HepG2 (cell line): ENCODE data around the gene ASB11. TPM values are rescaled to one million over a fixed set of nuclear protein-coding genes. Genes with fewer than 3 reads are reported as not detected.

ENCODE experiments used
- ATAC-seq: fragments of 200-7000 bp; cut with Tn5 transposase; 3 replicates; pipeline ENCODE4 v1.9.1; 2020; ENCODE audit warnings: mild to moderate bottlenecking, moderate library complexity
- BruUV-seq: library from RNA; stranded (reverse); fragments of 400-500 nt; replicated peaks from 2 replicates; lab custom pipeline; 2021; lab: Mats Ljungman, UMichigan
- CTCF ChIA-PET: fragments of 300-600 bp; formaldehyde crosslinking; extraction: SDS; loops from one replicate; lab custom pipeline; 2021; ENCODE audit warnings: low total read pairs, inconsistent platforms, low intra/inter-chr PET ratio; lab: Yijun Ruan, JAX
- POLR2A ChIA-PET: fragments of 350-600 bp; sonication (Branson Sonifier 250); formaldehyde crosslinking; loops from one replicate; lab custom pipeline; 2020; ENCODE audit warnings: antibody characterized with exemption, inconsistent platforms; lab: Yijun Ruan, JAX
- DNase-seq: peaks from one replicate; pipeline ENCODE4 v3.0.0-alpha.2; 2015; ENCODE audit warnings: low spot score
- FAIRE-seq: peaks from 3 replicates; lab custom pipeline; 2011; peaks lifted over from hg19 to GRCh38; lab: Jason Lieb, UNC
- H2AFZ ChIP-seq: one replicate; pipeline ENCODE4 v1.6.1; 2011; ENCODE audit warnings: low read length, inconsistent platforms
- H3K27ac ChIP-seq: fragments of 300-600 bp; 3 replicates; pipeline ENCODE4 v1.8.0; 2011; ENCODE audit warnings: mixed run types, mild to moderate bottlenecking, mixed read lengths, low read length, inconsistent platforms; ENCODE audit not compliant: insufficient read depth; ENCODE audit errors: extremely low read length
- H3K27me3 ChIP-seq, 2 experiments: fragments of 200-600 bp in 1 of 2; 2 replicates in 1 of 2; 3 replicates in 1 of 2; pipeline versions ENCODE4 v1.6.0 to v1.8.0; 2011; ENCODE audit warnings: low read length in 2 of 2, mild to moderate bottlenecking in 2 of 2, moderate library complexity in 2 of 2, inconsistent platforms in 1 of 2; ENCODE audit not compliant: insufficient read depth in 2 of 2, control insufficient read depth in 1 of 2
- H3K36me3 ChIP-seq, 2 experiments: fragments of 200-600 bp in 1 of 2; replicated peaks in 1 of 2; 2 replicates in 1 of 2; 3 replicates in 1 of 2; pipeline versions ENCODE4 v1.5.1 to v1.8.0; 2011; ENCODE audit warnings: low read length in 2 of 2, inconsistent platforms in 1 of 2; ENCODE audit not compliant: insufficient read depth in 2 of 2, control insufficient read depth in 1 of 2
- H3K4me1 ChIP-seq: 2 replicates; pipeline ENCODE4 v1.5.1; 2012; ENCODE audit warnings: low read length, inconsistent platforms; ENCODE audit not compliant: insufficient read depth
- H3K4me2 ChIP-seq: 2 replicates; pipeline ENCODE4 v1.6.0; 2011; ENCODE audit warnings: low read depth, low read length, inconsistent platforms
- H3K4me3 ChIP-seq, 3 experiments: fragments of 200-600 bp in 1 of 3; sonication (generic), shearing (Covaris generic) in 1 of 3; replicated peaks in 1 of 3; 2 replicates each; pipeline ENCODE4 v1.5.1; 2011 to 2016; ENCODE audit warnings: low read length in 3 of 3, inconsistent platforms in 2 of 3, low read depth in 2 of 3, mild to moderate bottlenecking in 2 of 3, control low read depth in 1 of 3, mixed read lengths in 1 of 3; ENCODE audit not compliant: insufficient read depth in 1 of 3
- H3K79me2 ChIP-seq: one replicate; pipeline ENCODE4 v1.6.1; 2011; ENCODE audit warnings: low read length, inconsistent platforms; ENCODE audit not compliant: insufficient read depth
- H3K9ac ChIP-seq: 2 replicates; pipeline ENCODE4 v1.6.0; 2011; ENCODE audit warnings: mild to moderate bottlenecking, low read depth, low read length, inconsistent platforms; ENCODE audit not compliant: insufficient read depth
- H3K9me3 ChIP-seq: 2 replicates; pipeline ENCODE4 v1.5.1; 2012; ENCODE audit warnings: mild to moderate bottlenecking, low read length
- H4K20me1 ChIP-seq: 2 replicates; pipeline ENCODE4 v1.6.0; 2011; ENCODE audit warnings: inconsistent platforms, mild to moderate bottlenecking, low read length, moderate library complexity; ENCODE audit not compliant: insufficient read depth
- ATM ChIP-seq: fragments of 450-650 bp; IDR thresholded peaks from 2 replicates; pipeline ENCODE4 v1.7.1; 2017; ENCODE audit warnings: mild to moderate bottlenecking, borderline replicate concordance
- CEBPZ ChIP-seq: IDR thresholded peaks from 2 replicates; pipeline ENCODE4 v1.6.1; 2012; ENCODE audit warnings: low read length, improper control_type of control experiment
- EP300 ChIP-seq, 3 experiments: sonication (generic) in 1 of 3; formaldehyde crosslinking in 1 of 3; IDR thresholded peaks; 2 replicates each; pipeline versions ENCODE4 v1.5.1 to v1.6.1; 2011 to 2020; ENCODE audit warnings: low read depth in 2 of 3, low read length in 2 of 3, borderline replicate concordance in 1 of 3, improper control_type of control experiment in 1 of 3, mild to moderate bottlenecking in 1 of 3, missing genetic modification reagents in 1 of 3, moderate library complexity in 1 of 3
- HNF1A ChIP-seq, 2 experiments: sonication (generic) in 1 of 2; formaldehyde crosslinking in 1 of 2; IDR thresholded peaks; 2 replicates each; pipeline versions ENCODE4 v1.4.0 to v1.6.1; 2016 to 2020; ENCODE audit warnings: borderline replicate concordance in 1 of 2, low read depth in 1 of 2, mild to moderate bottlenecking in 1 of 2, missing genetic modification reagents in 1 of 2
- STAG1 ChIP-seq: sonication (generic); formaldehyde crosslinking; IDR thresholded peaks from 2 replicates; pipeline ENCODE4 v1.4.0; 2020; ENCODE audit warnings: missing genetic modification reagents
- ZBTB38 ChIP-seq: sonication (generic); formaldehyde crosslinking; IDR thresholded peaks from 2 replicates; pipeline ENCODE4 v1.5.1; 2020; ENCODE audit warnings: mild to moderate bottlenecking, missing genetic modification reagents
- ZNF761 ChIP-seq: sonication (generic); formaldehyde crosslinking; conservative IDR thresholded peaks from 2 replicates; pipeline ENCODE4 v1.4.0; 2020; ENCODE audit warnings: mild to moderate bottlenecking, missing genetic modification reagents
- WGBS: methylation state at CpG from one replicate; pipeline ENCODE4 v1.1.6; 2017; ENCODE audit warnings: low lambda C conversion rate; 5-methylcytosine and 5-hydroxymethylcytosine counted together
- in situ Hi-C: cut with HindIII; loops from 2 replicates; pipeline ENCODE4 v1.10.0; 2017; ENCODE audit warnings: low pct_unique_long_range_greater_than_20kb; ENCODE audit not compliant: extremely low pct_ligation_motif_present
- intact Hi-C: fragments of 100-400 bp; cut with micrococcal nuclease; formaldehyde crosslinking; loops from one replicate; pipeline ENCODE4 v1.10.0; 2022; ENCODE audit not compliant: unreplicated experiment
- polyA plus RNA-seq, 8 experiments: library from polyadenylated mRNA; depleted of rRNA in 3 of 8; stranded (reverse) in 7 of 8; unstranded in 1 of 8; fragments of >200 nt; fragmentation: Illumina TruSeq in 4 of 8; extraction: Trizol in 4 of 8; gene quantifications; 2 replicates each; pipeline versions ENCODE4 v1.2.1 to v1.2.3, GENCODE V29; 2011 to 2016; ENCODE audit warnings: low read depth in 4 of 8, missing spikeins in 1 of 8, mixed read lengths in 1 of 8; ENCODE audit not compliant: insufficient read depth in 1 of 8
- total RNA-seq, 5 experiments: library from RNA; depleted of rRNA; stranded (reverse); fragments of >200 nt; fragmentation: Illumina TruSeq; extraction: Trizol; gene quantifications; 2 replicates each; pipeline ENCODE4 v1.2.3, GENCODE V29; 2016; ENCODE audit warnings: low read depth in 1 of 5

Gene ASB11
- total and polyA plus RNA-seq, 2 of the 13 experiments (the other 11 are each of a cell fraction or from before 2014, with no cell fraction given), result not detected

- TF ChIP-seq HNF1A (IDR thresholded peaks at IDR 0.05; ENCODE audit: low read depth), result peak; percentile 79; the same call in 1 of the 2 replicates
- 0 out of 2 replicates have a peak, but pooled peaks have one; percentile 39 for TF ChIP-seq HNF1A (CRISPR knock-in tag; IDR thresholded peaks at IDR 0.05; ENCODE audit: borderline replicate concordance)
- peak; percentile 16; the same call in 1 of the 2 replicates for TF ChIP-seq STAG1
- TF ChIP-seq ZNF761, result no peak
Observed at GRCh38 chrX:15299941-15300851, 15.2 kb downstream of the ASB11 start (continued).

- WGBS, result 0% methylated on average over 1 of the region's 3 CpGs
- FAIRE-seq (no peak), DNase-seq (no peak), ATAC-seq (no peak)
- no peak overlapping the region for H3K4me3 ChIP-seq
- H3K4me2 ChIP-seq, result peak overlapping the region; percentile 33; the same call in 1 of the 2 replicates
- peaks cover 28% of the 10 kb centered on the region; the same call in 1 of the 2 replicates for H3K4me1 ChIP-seq
- H3K27ac ChIP-seq, result no peak overlapping the region
- H3K9ac ChIP-seq, result no peak overlapping the region
- intact Hi-C loops, result no loop called here
- H3K9me3 ChIP-seq, result no peaks in the 10 kb centered on the region
- H4K20me1 ChIP-seq, result no peaks in the 10 kb centered on the region
- in situ Hi-C loops, result no loop called here
- H3K27me3 ChIP-seq, result no peaks in the 10 kb centered on the region
- H3K79me2 ChIP-seq, result no peaks in the 10 kb centered on the region
- peak overlapping the region; percentile 42 for H2AFZ ChIP-seq
- ChIA-PET POLR2A (no interaction called here), CTCF (no interaction called here)
- H3K36me3 ChIP-seq, result no peaks in the 10 kb centered on the region
- no TSS peak for BruUV-seq
- TF ChIP-seq EP300 (IDR thresholded peaks at IDR 0.05; ENCODE audit: low read depth in 2 of 2, low read length in 2 of 2) (no peak), EP300 (CRISPR knock-in tag; IDR thresholded peaks at IDR 0.05; ENCODE audit: borderline replicate concordance) (no peak), ATM (no peak), CEBPZ (no peak), ZBTB38 (CRISPR knock-in tag) (no peak)
Observed at GRCh38 chrX:15298780-15299179, 16.7 kb downstream of the ASB11 start.
